H1 (cell line): ENCODE measurements around the gene CHST3. TPM values are rescaled to one million over a fixed set of nuclear protein-coding genes. Genes with fewer than 3 reads are reported as not detected.

Experiments used
- RNF2 ChIP-seq: fragments of 200-900, 300-1000 bp; sonication (generic); IDR thresholded peaks from 2 replicates; pipeline ENCODE4 v1.7.1; 2016; ENCODE audit warnings: borderline replicate concordance, low read depth, mild to moderate bottlenecking, antibody characterized with exemption, low read length; ENCODE audit not compliant: poor library complexity, severe bottlenecking; ENCODE audit errors: missing control alignments
- polyA plus RNA-seq, 7 experiments: library from polyadenylated mRNA; depleted of rRNA in 3 of 7; stranded (reverse) in 5 of 7; unstranded in 2 of 7; fragments of >200 nt in 5 of 7; fragments of 200-250 nt in 2 of 7; gene quantifications; 1 replicate in 5 of 7; 2 replicates in 1 of 7; 4 replicates in 1 of 7; pipeline versions ENCODE4 v1.2.1 to v1.2.3, GENCODE V29; 2011 to 2013; ENCODE audit warnings: missing spikeins in 2 of 7, mixed read lengths in 2 of 7
- total RNA-seq: library from RNA; stranded (reverse); fragmentation: NEBNext Ultra II Directional; extraction: Animal tissue kit (Norgen Biotek cat#: 25700); gene quantifications from 2 replicates; pipeline ENCODE4 v1.2.1, GENCODE V29; 2021
- TF ChIP-seq, protein P1 (sequence below): fragments of 300-600 bp; sonication (generic); IDR thresholded peaks from 2 replicates; pipeline ENCODE4 v1.7.1; 2012; ENCODE audit warnings: low read length, moderate library complexity, mild to moderate bottlenecking, inconsistent platforms; ENCODE audit not compliant: insufficient replicate concordance

CHST3 gene
- total and polyA plus RNA-seq, 2 of the 8 experiments (the other 6 are each of a cell fraction or from before 2014, with no cell fraction given) = 2.0 to 5.8 TPM

DNA sequence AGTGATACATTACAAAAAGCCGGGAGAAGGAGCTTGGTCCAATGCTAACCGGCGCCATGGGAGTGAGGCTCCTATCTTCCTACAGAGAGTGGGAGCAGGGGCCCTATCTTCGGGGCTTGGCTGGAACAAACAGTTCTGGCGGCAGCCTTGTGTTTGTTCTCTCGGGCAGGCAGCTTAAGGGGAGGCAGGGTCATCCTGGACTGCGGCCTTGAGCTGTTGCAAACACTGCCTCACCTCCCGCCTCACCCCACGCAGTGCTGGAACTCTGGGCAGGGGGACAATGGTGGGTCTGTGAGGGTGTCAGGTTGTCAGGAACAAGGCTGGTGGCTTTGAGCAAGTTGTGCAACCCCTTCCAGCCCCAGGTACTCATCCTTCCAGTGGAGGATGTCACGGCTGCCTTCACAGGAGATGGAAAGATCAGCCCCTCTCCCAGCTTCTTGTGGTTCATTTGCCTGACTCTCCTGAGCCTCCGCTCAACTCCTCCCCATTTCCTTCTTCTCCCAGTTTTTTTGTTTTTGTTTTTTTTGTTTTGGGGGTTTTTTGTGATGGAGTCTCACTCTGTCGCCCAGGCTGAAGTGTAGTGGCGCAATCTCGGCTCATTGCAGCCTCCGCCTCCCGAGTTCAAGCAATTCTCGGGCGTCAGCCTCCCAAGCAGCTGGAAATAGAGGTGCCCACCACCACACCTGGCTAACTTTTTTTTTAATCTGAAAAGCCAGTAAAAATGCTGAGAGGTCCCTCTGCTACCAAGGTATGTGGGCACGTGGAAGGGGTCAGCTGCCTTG is 66.8 kb downstream of the CHST3 start (continued):
- TF ChIP-seq, protein P1, sequence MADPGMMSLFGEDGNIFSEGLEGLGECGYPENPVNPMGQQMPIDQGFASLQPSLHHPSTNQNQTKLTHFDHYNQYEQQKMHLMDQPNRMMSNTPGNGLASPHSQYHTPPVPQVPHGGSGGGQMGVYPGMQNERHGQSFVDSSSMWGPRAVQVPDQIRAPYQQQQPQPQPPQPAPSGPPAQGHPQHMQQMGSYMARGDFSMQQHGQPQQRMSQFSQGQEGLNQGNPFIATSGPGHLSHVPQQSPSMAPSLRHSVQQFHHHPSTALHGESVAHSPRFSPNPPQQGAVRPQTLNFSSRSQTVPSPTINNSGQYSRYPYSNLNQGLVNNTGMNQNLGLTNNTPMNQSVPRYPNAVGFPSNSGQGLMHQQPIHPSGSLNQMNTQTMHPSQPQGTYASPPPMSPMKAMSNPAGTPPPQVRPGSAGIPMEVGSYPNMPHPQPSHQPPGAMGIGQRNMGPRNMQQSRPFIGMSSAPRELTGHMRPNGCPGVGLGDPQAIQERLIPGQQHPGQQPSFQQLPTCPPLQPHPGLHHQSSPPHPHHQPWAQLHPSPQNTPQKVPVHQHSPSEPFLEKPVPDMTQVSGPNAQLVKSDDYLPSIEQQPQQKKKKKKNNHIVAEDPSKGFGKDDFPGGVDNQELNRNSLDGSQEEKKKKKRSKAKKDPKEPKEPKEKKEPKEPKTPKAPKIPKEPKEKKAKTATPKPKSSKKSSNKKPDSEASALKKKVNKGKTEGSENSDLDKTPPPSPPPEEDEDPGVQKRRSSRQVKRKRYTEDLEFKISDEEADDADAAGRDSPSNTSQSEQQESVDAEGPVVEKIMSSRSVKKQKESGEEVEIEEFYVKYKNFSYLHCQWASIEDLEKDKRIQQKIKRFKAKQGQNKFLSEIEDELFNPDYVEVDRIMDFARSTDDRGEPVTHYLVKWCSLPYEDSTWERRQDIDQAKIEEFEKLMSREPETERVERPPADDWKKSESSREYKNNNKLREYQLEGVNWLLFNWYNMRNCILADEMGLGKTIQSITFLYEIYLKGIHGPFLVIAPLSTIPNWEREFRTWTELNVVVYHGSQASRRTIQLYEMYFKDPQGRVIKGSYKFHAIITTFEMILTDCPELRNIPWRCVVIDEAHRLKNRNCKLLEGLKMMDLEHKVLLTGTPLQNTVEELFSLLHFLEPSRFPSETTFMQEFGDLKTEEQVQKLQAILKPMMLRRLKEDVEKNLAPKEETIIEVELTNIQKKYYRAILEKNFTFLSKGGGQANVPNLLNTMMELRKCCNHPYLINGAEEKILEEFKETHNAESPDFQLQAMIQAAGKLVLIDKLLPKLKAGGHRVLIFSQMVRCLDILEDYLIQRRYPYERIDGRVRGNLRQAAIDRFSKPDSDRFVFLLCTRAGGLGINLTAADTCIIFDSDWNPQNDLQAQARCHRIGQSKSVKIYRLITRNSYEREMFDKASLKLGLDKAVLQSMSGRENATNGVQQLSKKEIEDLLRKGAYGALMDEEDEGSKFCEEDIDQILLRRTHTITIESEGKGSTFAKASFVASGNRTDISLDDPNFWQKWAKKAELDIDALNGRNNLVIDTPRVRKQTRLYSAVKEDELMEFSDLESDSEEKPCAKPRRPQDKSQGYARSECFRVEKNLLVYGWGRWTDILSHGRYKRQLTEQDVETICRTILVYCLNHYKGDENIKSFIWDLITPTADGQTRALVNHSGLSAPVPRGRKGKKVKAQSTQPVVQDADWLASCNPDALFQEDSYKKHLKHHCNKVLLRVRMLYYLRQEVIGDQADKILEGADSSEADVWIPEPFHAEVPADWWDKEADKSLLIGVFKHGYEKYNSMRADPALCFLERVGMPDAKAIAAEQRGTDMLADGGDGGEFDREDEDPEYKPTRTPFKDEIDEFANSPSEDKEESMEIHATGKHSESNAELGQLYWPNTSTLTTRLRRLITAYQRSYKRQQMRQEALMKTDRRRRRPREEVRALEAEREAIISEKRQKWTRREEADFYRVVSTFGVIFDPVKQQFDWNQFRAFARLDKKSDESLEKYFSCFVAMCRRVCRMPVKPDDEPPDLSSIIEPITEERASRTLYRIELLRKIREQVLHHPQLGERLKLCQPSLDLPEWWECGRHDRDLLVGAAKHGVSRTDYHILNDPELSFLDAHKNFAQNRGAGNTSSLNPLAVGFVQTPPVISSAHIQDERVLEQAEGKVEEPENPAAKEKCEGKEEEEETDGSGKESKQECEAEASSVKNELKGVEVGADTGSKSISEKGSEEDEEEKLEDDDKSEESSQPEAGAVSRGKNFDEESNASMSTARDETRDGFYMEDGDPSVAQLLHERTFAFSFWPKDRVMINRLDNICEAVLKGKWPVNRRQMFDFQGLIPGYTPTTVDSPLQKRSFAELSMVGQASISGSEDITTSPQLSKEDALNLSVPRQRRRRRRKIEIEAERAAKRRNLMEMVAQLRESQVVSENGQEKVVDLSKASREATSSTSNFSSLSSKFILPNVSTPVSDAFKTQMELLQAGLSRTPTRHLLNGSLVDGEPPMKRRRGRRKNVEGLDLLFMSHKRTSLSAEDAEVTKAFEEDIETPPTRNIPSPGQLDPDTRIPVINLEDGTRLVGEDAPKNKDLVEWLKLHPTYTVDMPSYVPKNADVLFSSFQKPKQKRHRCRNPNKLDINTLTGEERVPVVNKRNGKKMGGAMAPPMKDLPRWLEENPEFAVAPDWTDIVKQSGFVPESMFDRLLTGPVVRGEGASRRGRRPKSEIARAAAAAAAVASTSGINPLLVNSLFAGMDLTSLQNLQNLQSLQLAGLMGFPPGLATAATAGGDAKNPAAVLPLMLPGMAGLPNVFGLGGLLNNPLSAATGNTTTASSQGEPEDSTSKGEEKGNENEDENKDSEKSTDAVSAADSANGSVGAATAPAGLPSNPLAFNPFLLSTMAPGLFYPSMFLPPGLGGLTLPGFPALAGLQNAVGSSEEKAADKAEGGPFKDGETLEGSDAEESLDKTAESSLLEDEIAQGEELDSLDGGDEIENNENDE = no peak
- TF ChIP-seq RNF2 = no peak
